ENCODE results near the gene ADAM15. TPM values are rescaled to one million over a fixed set of nuclear protein-coding genes. Genes with fewer than 3 reads are reported as not detected.
A peak's percentile ranks its signal among the peaks of the same experiment; 100 is the strongest.

The ADAM15 gene
- total RNA-seq, 4 donors from 2014 or later: 90.6 to 196 (median 115) TPM

GRCh38 chr1:155104605-155105534 is 53.8 kb downstream of the ADAM15 start:
- H3K27ac ChIP-seq: peak overlapping the region; percentile 2 to 30 (median 12)
- intact Hi-C loops (cut with DNase I; ENCODE audit: low total_unique reads): no loop called here
- no peaks in the 10 kb centered on the region for H3K27me3 ChIP-seq
- no peak for DNase-seq
- no peak for TF ChIP-seq EP300 (IDR thresholded peaks at IDR 0.05; ENCODE audit: low read depth)
- TF ChIP-seq POLR2A (IDR thresholded peaks at IDR 0.05): no peak
- no peak for TF ChIP-seq POLR2AphosphoS5 (IDR thresholded peaks at IDR 0.05)
- TF ChIP-seq CTCF (IDR thresholded peaks at IDR 0.05): no peak
- peaks cover 0 to 25% (median 8%) of the 10 kb centered on the region in 4 donors for H3K4me1 ChIP-seq
- no peaks in the 10 kb centered on the region for H3K9me3 ChIP-seq
- no peaks in the 10 kb centered on the region for H3K36me3 ChIP-seq
- H3K4me3 ChIP-seq: no peak overlapping the region
- in situ Hi-C loops (cut with MboI; ENCODE audit: low pct_ligation_motif_present in 1 of 4, low pct_unique_long_range_greater_than_20kb in 1 of 4, low sequenced_read_pairs in 3 of 4): no loop called here
- 79 to 84% methylated on average over 7 of the region's 7 CpGs for WGBS, 2 donors (ENCODE audit: low coverage in 1 of 2)

- H3K4me1 ChIP-seq: peaks cover 0 to 25% (median 8%) of the 10 kb centered on the region in 4 donors
- 45 to 50% methylated on average over 5 to 7 of the region's 7 CpGs for WGBS, 2 donors (ENCODE audit: low coverage in 1 of 2)
- no peak overlapping the region for H3K4me3 ChIP-seq
- no peaks in the 10 kb centered on the region for H3K9me3 ChIP-seq
- intact Hi-C loops (cut with DNase I; ENCODE audit: low total_unique reads) (no loop called here), in situ Hi-C loops (cut with MboI; ENCODE audit: low pct_ligation_motif_present in 1 of 4, low pct_unique_long_range_greater_than_20kb in 1 of 4, low sequenced_read_pairs in 3 of 4) (no loop called here)
- TF ChIP-seq EP300 (IDR thresholded peaks at IDR 0.05; ENCODE audit: low read depth) (no peak), POLR2AphosphoS5 (IDR thresholded peaks at IDR 0.05) (peak in 1 of 3 donors; percentile 26), POLR2A (IDR thresholded peaks at IDR 0.05) (no peak), CTCF (IDR thresholded peaks at IDR 0.05) (no peak)
- no peaks in the 10 kb centered on the region for H3K36me3 ChIP-seq
- H3K27ac ChIP-seq: peak overlapping the region; percentile 2 to 30 (median 12)
- H3K27me3 ChIP-seq: no peaks in the 10 kb centered on the region
- DNase-seq: peak; percentile 55
Observed at GRCh38 chr1:155105604-155106011, 54.5 kb downstream of the ADAM15 start.

GRCh38 chr1:155106862-155107261 is 55.7 kb downstream of the ADAM15 start:
- Histone ChIP-seq H3K36me3 (no peaks in the 10 kb centered on the region), H3K9me3 (no peaks in the 10 kb centered on the region), H3K4me3 (no peak overlapping the region), H3K4me1 (peaks cover 0 to 23% (median 7%) of the 10 kb centered on the region in 4 donors), H3K27ac (no peak overlapping the region), H3K27me3 (no peaks in the 10 kb centered on the region)
- no peak for TF ChIP-seq POLR2AphosphoS5 (IDR thresholded peaks at IDR 0.05)
- TF ChIP-seq POLR2A (IDR thresholded peaks at IDR 0.05): no peak
- no peak for TF ChIP-seq CTCF (IDR thresholded peaks at IDR 0.05)
- WGBS, 2 donors (ENCODE audit: low coverage in 1 of 2): 61 to 64% methylated on average over 5 to 6 of the region's 6 CpGs
- in situ Hi-C loops (cut with MboI; ENCODE audit: low pct_ligation_motif_present in 1 of 4, low pct_unique_long_range_greater_than_20kb in 1 of 4, low sequenced_read_pairs in 3 of 4) (no loop called here), intact Hi-C loops (cut with DNase I; ENCODE audit: low total_unique reads) (no loop called here)
- no peak for DNase-seq

GRCh38 chr1:155107309-155108264 is 56.5 kb downstream of the ADAM15 start:
- 64 to 70% methylated on average over 4 to 12 of the region's 12 CpGs for WGBS, 2 donors (ENCODE audit: low coverage in 1 of 2)
- Histone ChIP-seq H3K27ac (no peak overlapping the region), H3K27me3 (no peaks in the 10 kb centered on the region), H3K9me3 (no peaks in the 10 kb centered on the region), H3K36me3 (no peaks in the 10 kb centered on the region), H3K4me1 (peaks cover 0 to 16% (median 0%) of the 10 kb centered on the region in 4 donors), H3K4me3 (no peak overlapping the region)
- in situ Hi-C loops (cut with MboI; ENCODE audit: low pct_ligation_motif_present in 1 of 4, low pct_unique_long_range_greater_than_20kb in 1 of 4, low sequenced_read_pairs in 3 of 4) (no loop called here), intact Hi-C loops (cut with DNase I; ENCODE audit: low total_unique reads) (no loop called here)
- DNase-seq: no peak
- no peak for TF ChIP-seq EP300 (IDR thresholded peaks at IDR 0.05; ENCODE audit: low read depth)
- TF ChIP-seq POLR2AphosphoS5 (IDR thresholded peaks at IDR 0.05): no peak
- no peak for TF ChIP-seq CTCF (IDR thresholded peaks at IDR 0.05)
- TF ChIP-seq POLR2A (IDR thresholded peaks at IDR 0.05): no peak
